NCI-H226 (cell line): ENCODE data around the gene GIGYF2.
"Not testable (repeated sequence)": the region's sequence is repeated elsewhere in the genome, so short reads cannot be mapped to it uniquely, and the experiment has no call there.

Experiments used
- DNase-seq: peaks from one replicate; pipeline ENCODE4 v3.0.0-alpha.2; 2015

GIGYF2 gene, protein sequence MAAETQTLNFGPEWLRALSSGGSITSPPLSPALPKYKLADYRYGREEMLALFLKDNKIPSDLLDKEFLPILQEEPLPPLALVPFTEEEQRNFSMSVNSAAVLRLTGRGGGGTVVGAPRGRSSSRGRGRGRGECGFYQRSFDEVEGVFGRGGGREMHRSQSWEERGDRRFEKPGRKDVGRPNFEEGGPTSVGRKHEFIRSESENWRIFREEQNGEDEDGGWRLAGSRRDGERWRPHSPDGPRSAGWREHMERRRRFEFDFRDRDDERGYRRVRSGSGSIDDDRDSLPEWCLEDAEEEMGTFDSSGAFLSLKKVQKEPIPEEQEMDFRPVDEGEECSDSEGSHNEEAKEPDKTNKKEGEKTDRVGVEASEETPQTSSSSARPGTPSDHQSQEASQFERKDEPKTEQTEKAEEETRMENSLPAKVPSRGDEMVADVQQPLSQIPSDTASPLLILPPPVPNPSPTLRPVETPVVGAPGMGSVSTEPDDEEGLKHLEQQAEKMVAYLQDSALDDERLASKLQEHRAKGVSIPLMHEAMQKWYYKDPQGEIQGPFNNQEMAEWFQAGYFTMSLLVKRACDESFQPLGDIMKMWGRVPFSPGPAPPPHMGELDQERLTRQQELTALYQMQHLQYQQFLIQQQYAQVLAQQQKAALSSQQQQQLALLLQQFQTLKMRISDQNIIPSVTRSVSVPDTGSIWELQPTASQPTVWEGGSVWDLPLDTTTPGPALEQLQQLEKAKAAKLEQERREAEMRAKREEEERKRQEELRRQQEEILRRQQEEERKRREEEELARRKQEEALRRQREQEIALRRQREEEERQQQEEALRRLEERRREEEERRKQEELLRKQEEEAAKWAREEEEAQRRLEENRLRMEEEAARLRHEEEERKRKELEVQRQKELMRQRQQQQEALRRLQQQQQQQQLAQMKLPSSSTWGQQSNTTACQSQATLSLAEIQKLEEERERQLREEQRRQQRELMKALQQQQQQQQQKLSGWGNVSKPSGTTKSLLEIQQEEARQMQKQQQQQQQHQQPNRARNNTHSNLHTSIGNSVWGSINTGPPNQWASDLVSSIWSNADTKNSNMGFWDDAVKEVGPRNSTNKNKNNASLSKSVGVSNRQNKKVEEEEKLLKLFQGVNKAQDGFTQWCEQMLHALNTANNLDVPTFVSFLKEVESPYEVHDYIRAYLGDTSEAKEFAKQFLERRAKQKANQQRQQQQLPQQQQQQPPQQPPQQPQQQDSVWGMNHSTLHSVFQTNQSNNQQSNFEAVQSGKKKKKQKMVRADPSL (N-terminal part only)

GRCh38 chr2:232697059-232697806 lies at the start of gene GIGYF2:
GIGYF2 (plus strand) TSS chr2:232697331; CDS start chr2:232735198, 37,867 bp downstream.
- DNase-seq, result peak; percentile 89

- no peak for DNase-seq
Observed at GRCh38 chr2:232649033-232649432, 48.1 kb upstream of the GIGYF2 start.

GRCh38 chr2:232652505-232652851 lies 44.7 kb upstream of the GIGYF2 start:
- DNase-seq, result no peak

GRCh38 chr2:232653441-232653840 lies 43.7 kb upstream of the GIGYF2 start:
- DNase-seq, result no peak

DNA sequence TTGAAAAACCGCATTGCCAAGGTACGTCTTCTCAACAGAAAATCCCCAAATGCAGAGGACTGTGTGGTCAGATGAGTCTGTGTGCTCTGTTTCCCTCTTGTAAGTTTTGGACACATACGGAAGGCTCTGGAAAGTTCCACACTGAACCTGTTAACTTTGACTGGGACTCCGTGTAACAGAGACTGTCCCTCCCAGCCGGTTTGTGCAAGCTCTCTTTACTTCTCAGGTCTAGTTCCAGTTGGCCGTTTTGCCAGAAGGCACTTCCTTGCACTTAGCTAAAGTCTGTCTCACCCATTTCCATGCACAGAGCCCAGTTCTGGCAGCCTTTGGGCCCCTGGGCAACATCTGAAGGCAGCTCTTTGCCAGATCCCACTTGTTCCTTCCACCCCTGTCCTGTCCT lies 41.7 kb upstream of the GIGYF2 start:
- no peak for DNase-seq

DNA sequence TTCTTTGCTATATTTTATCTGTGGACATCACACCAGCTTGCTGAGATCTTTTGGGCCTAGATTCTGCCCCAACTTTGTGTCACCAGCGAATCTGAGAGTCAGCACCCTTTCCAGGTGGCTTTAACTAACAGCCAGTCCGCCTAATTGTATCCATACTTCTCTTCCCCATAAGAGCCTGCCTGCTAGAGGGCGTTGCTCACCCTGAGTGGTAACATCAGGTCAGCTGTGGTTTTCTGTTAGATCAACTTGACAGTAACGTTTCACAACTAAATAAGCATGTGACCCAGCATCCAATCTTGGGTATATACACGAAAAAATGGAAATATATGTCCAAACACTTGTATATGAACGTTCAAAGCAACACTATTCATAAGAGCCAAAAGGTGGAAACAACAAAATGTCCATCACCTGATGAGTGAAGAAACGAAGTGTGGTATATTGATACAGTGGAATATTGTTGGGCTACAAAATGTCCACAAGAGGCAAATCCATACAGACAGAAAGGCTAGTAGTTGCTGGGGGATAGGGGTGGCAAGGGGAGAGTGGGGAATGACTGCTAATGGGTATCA lies 38.8 kb upstream of the GIGYF2 start:
- no peak for DNase-seq

GRCh38 chr2:232659359-232659758 lies 37.8 kb upstream of the GIGYF2 start:
- no peak for DNase-seq

DNA sequence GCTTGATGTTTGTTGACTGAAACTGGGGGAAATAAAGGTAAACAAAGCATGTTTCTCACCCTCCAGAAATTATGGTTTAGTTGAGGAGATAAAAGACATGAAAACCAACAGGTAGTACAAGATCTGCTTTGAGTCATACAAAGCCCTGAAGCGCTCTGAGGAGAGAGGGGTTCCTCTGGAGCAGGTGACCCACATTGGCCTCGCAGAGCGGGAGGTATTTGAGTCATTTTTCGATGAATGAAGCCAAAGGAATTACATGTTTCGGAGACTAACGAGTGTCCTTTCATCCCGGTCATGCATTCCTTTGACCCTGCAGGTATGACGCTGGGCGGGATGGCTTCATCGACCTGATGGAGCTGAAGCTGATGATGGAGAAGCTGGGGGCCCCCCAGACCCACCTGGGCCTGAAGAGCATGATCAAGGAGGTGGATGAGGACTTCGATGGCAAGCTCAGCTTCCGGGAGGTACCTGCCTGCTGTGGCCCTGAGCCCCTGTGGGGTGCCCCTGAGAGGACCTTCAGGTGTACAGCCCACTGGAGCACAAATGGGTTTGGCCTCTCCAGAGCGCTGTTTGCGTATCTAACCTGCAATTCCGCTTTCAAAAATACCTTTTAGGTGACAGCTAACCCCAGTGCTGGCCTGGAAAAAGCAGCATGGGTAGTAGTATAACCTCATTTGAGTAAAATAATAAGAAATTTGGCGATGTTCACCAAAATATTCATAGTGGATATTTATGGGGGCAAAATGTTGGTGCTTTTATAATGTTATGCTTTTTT lies 34.5 kb upstream of the GIGYF2 start:
- no peak for DNase-seq

- DNase-seq, result no peak
Observed at GRCh38 chr2:232666051-232666805, 30.9 kb upstream of the GIGYF2 start.

DNA sequence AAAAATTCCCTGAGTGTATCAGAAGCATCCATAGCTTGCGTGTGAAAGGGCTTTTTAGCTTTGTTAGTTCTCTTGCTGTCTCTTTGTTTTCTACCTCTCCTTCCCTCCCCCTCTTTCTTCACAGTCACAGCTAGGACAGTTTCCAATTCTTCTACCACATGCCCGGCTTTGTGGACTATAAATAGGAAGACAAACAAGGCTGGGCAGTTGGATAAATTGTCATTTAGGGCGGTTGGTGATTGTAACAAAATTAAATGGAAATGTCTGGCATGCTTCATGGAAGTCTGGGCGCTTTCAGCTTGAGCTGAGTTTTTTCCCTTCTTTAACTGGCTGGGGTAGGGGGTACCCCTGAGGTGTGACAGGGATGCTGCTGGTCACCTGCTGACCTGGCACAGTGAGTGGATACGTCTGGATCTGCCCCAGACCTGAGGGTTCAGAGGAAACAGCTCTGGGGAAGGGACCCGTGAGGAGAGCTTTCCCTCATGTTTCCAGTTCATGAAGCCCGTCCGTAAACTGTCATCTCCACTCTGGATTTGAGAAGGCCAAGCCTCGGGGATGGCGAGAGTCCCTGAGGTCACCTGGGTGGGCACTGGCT lies 29.0 kb upstream of the GIGYF2 start:
- DNase-seq, result no peak

- DNase-seq, result no peak
Observed at GRCh38 chr2:232668805-232669444, 28.2 kb upstream of the GIGYF2 start.

DNA sequence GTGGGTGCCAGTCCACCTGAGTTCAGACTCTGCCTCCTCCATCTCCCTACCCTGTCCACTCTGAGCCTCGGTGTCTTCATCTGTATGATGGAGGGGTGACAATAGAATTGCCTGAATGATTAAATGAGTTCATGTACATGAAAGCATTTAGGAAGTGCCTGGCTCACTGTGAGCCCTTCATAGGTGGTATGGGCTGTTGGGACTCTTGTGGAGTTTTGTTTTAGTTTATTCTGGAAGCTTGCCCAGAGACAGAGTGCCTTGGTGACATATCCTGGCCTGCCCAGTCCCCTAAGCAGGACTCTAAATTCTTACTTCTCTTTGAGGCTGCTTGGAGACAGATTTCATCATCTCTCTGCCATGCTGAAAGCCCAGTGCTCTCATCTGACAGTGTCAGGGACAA lies 24.5 kb upstream of the GIGYF2 start:
- no peak for DNase-seq

- DNase-seq, result no peak
Observed at GRCh38 chr2:232674491-232674890, 22.6 kb upstream of the GIGYF2 start.

GRCh38 chr2:232675381-232675780 lies 21.8 kb upstream of the GIGYF2 start:
- no peak for DNase-seq

DNA sequence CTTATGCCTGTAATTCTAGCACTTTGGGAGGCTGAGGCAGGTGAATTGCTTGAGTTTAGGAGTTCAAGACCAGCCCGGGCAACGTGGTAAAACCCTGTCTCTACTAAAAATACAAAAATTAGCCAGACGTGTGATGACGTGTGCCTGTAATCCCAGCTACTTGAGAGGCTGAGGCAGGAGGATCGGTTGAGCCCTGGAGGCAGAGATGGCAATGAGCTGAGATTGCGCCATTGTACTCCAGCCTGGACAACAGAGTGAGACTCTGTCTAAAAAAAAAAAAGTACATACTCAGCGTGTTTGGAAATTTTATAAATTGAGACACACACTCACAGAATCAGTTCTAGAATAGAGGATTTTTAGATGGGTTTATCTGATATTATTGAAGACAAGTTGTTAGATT lies 17.1 kb upstream of the GIGYF2 start:
- no peak for DNase-seq

DNA sequence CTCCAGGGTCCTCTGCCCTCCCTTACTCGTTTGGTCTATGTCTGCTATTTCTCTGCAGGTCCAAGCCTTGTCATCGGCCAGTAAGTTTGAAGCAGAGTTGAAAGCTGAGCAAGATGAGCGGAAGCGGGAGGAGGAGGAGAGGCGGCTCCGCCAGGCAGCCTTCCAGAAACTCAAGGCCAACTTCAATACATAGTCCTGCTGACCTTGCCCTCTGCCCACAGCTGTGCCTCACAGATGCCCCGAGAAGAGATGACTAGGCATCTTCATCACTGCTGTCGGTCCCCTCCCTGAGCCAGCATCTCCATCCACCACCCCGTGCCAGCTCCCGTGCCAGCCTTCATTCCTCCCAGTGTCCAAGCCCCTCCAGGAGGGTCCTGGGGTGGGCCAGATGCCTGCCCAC lies 15.6 kb upstream of the GIGYF2 start:
- no peak for DNase-seq

DNA sequence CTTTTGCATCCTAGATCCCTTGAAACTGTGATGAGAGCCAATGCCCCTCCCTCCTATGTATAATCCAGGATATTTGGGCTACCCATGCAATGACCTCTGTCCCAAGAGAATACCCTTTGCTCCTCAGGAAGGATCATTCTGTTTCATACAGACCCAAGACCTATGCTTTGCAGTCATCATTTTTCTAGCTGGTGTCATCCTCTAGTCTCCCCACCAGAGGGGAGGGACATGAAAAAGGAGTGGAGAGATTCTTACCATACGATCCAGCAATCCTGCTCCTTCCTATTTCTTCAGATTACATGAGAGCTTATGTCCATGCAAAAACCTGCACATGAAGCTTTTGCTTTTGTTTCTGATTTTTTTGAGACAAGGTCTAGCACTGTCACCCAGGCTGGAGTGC lies 13.8 kb upstream of the GIGYF2 start:
- no peak for DNase-seq

GRCh38 chr2:232685391-232685790 lies 11.7 kb upstream of the GIGYF2 start:
- not testable (repeated sequence) for DNase-seq

- DNase-seq, result no peak
Observed at GRCh38 chr2:232687382-232688160, 9.6 kb upstream of the GIGYF2 start.
